Fibroblast of mammary gland (primary cell): ENCODE data around the gene LMOD2.
"Not testable (repeated sequence)": the region's sequence is repeated elsewhere in the genome, so short reads cannot be mapped to it uniquely, and the experiment has no call there.

ENCODE experiments used
- DNase-seq: peaks from one replicate; pipeline ENCODE4 v3.0.0-alpha.2; 2010; ENCODE audit warnings: low read depth
- H3K4me3 ChIP-seq: 2 replicates; pipeline ENCODE4 v1.5.1; 2011; ENCODE audit warnings: low read depth, mild to moderate bottlenecking, low read length, moderate library complexity; ENCODE audit not compliant: control insufficient read depth
- CTCF ChIP-seq: conservative IDR thresholded peaks from 2 replicates; pipeline ENCODE4 v1.5.1; 2011; ENCODE audit warnings: low read depth, low read length, inconsistent platforms; ENCODE audit not compliant: control insufficient read depth, insufficient read depth

The LMOD2 gene

GRCh38 chr7:123628829-123629228 is 26.8 kb upstream of the LMOD2 start:
- no peak overlapping the region for H3K4me3 ChIP-seq
- TF ChIP-seq CTCF: no peak
- no peak for DNase-seq

GRCh38 chr7:123629281-123629680 is 26.4 kb upstream of the LMOD2 start:
- no peak overlapping the region for H3K4me3 ChIP-seq
- no peak for DNase-seq
- TF ChIP-seq CTCF: no peak

- no peak for DNase-seq
- H3K4me3 ChIP-seq: no peak overlapping the region
- TF ChIP-seq CTCF: no peak
Observed at GRCh38 chr7:123632808-123633207, 22.9 kb upstream of the LMOD2 start.

- peak; percentile 86 for DNase-seq
- no peak overlapping the region for H3K4me3 ChIP-seq
- no peak for TF ChIP-seq CTCF
Observed at GRCh38 chr7:123633553-123633952, 22.1 kb upstream of the LMOD2 start.

- H3K4me3 ChIP-seq: not testable (repeated sequence)
- peak; percentile 26 for DNase-seq
Observed at GRCh38 chr7:123634011-123634573, 21.6 kb upstream of the LMOD2 start.

GRCh38 chr7:123635551-123636359 is 19.9 kb upstream of the LMOD2 start:
- DNase-seq: peak; percentile 68

GRCh38 chr7:123637203-123637602 is 18.5 kb upstream of the LMOD2 start:
- no peak for DNase-seq
- H3K4me3 ChIP-seq: no peak overlapping the region
- TF ChIP-seq CTCF: peak; percentile 2

More at GRCh38 chr7:123635551-123636359, 19.9 kb upstream of the LMOD2 start:
- no peak overlapping the region for H3K4me3 ChIP-seq
- peak; percentile 80 for TF ChIP-seq CTCF
